ENCODE results near the gene QSOX2.

QSOX2 gene

DNA sequence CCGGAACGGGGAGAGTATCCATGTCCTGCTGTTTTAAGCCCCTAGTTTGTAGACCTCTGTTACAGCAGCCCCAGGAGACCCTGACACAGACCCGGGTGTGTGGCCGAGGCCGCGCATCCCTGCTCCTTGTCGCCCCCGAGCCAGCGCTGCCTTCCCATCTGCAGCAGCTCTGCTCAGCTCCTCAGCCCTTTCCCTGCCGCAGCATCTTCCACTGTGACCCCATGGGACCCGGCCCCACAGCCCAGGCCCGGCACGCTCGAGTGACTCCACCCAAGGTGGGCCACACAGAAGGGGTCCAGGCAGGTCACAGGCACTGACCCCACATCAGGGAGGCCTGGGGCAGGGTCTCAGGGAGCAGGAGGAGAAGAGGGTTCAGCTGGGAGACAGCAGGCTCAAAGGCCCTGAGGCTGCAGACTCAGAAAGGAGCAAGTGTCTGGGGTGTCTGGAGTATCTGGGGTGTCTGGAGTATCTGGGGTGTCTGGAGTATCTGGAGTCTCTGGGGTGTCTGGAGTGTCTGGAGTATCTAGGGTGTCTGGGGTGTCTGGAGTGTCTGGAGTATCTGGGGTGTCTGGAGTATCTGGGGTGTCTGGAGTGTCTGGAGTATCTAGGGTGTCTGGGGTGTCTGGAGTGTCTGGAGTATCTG, 71.8 kb downstream of the QSOX2 start:
- DNase-seq (ENCODE audit: low read depth in 2 of 2), result no peak

DNA sequence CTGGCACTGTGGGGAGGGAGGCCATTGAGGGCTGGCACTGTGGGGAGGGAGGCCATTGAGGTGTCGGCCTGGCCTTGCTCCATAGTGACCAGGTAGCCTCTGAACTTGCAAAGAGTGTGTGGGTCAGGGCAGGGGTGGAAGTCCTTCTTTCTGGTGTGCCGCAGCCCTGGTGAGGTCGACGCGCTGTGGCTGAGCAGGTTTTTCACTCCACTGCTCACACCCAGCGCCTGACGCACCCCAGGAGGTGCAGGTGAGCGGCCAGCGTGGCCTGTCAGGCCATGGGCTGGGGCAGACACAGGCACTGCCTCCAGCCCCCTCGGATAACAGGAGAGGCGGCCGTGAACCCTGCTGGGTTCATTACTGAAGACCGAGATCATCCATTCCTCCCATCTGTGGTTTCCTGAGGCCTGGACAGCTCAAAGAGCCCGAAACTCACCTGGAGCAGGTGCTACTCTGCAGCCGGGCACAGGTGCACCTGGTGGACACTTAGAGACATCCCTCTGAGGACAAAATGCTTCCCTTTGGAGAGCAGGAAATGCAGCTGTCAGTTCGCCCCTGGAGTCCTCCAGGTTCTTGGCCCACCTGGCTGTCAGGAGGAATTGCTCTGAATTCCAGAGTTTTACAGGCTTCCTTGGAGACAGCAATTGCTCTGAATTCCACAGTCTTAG, 73.1 kb downstream of the QSOX2 start:
- no peak for DNase-seq (ENCODE audit: low read depth in 2 of 2)

DNA sequence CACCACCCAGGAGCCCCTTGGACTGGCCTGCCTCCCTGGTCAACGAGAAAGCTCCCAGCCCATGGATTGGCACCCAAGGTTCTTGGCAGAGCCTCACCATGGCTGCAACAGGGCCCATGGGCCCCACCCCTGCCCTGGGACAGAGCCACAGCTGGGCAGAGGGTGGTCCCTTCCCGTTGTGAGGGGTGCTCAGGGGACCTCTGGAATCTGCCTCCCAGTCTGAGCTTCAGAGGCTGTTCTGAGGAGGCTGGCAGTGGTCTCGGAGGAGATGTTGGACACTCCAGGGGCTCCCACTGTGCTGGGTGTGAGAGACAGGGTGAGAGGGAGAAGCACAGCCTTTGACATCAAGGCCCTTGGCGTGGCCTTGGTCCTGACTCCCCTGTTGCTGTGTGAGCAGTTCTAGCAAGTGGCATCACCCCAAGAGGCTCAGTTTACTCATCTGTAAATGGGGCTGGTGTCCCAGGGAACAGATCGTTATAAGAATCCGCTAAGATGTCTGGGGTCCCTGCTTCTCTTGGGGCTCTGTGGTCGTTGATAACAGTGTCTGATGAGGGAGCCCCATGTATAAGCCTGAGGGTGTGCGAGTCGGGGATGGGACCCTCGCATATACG, 73.7 kb downstream of the QSOX2 start:
- DNase-seq (ENCODE audit: low read depth in 2 of 2), result no peak

DNA sequence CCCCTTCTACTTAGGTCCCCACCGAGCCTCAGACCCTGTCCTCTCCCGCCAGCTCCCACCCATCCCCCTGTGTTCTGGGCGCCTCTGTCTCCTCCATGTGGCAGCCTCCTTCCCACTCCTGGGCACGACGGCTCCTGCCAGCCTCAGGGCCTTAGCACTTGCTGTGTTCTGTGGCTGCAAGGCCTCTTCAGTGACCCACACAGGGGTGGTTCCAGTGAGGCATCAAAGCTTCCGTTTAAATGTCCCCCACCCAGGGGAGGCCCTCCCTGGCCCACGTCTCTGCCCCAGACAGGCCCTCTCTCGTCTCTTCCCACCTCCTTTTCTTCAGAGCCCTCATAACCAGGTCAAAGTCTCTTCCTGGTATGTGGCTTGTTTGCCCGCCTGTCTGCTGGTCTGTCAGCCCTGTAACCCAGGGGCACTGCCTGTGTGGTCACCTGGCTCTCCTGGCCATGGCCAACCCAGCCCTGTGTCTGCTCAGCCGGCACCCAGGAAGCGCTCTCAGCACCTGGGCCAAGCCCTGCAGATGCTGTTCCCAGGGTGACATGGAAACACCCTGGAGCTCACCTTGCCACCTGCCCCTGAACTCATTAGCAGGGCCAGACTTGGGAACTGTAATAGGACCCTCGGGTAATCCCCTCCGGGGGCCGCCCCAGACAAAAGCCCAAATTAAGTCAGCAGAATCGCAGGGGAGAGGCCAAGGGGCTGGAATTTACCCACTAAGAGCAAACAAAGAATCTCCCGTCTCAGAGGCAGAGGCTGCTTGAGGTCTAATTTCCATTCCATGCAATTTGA, 74.4 kb downstream of the QSOX2 start:
- DNase-seq (ENCODE audit: low read depth in 2 of 2), result no peak

DNA sequence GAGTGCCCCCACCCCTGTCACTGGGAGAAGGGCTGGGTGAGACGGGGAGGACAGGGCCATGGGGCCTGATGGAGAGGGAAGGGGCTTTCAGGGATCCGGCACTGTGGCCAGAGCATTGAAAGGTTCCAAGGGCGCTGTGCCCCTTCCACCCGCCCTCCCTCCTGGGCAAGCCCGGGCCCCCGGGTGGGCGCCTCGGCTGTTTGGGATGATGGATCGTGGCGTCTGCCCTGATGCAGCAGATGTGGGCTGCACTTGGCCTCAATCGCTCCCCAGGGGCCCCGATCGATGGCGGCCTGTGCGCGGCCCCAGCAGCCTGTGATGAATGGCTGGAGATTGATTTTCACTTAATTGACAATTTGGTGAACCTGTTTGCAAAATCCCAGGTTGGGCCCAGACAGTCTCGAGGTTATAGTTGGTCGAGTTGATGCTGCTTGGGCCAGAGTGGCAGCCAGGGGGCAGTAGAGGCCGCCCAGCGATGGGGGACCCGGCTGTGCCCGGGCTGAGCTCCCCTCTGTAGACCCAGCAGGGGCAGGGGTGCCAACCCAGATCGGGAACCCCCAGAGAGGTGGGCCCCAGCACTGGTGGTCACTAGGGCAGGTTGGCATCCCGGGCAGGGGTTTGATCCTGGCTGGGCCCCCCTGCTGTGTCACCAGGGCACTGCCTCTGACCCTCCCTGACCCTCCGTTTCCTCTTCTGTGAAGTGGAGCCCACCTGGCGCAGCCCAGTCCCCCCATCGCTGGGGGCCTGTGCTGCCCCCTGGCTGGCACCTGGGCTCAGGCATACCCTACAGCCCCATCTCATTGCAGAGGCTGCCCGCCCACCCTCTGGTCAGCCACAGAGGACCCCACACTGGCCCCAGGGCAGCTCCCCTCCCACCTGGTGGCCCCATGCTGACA, 75.4 kb downstream of the QSOX2 start:
- peak in 1 of 2 donors; percentile 5 for DNase-seq (ENCODE audit: low read depth in 2 of 2)

DNA sequence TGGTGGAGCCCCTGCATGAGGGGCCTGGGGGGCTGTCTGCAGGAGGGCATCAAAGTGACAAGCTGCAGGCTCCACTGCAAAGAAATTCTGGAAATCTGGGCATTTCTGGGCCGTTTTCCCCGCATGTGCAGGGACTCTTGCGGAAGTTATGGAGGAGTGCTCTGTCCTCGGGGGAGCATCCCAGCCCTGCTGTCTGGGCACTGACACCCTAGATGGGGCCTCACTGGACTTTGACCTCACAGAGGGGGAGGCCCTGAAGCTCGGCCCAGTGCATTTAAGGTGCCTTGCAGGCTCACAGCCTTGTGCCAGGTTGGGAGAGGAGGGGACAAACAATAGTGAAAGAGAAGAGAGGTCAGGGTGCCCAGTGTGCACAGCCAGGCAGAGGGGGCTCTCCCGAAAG, 76.1 kb downstream of the QSOX2 start:
- no peak for DNase-seq (ENCODE audit: low read depth in 2 of 2)

DNA sequence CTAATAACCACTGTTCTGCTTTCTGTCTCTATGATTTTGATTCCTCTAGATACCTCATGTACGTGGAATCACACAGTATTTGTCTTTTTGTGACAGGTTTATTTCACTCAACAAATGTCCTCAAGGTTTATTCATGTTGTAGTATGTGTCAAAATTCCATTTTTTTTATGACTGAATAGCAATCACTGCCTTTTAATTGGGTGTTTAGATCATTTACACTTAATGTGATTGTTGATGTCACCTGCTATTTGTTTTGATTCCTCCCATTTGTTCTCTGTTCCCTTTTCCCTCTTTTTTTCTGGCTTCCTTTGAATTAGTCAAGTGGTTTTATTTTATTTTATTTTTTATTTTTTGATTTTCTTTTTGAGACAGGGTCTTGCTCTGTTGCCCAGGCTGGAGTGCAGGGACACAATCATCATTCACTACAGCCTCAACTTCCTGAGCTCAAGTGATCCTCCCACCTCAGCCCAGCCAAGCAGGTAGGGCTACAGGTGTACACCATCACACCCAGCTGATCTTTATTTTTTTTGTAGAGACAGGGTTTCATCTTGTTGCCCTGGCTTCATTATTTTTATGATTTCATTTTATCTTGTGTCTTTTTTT, 82.3 kb downstream of the QSOX2 start:
- no peak for DNase-seq (ENCODE audit: low read depth in 2 of 2)

GRCh38 chr9:136160995-136161610, 84.5 kb downstream of the QSOX2 start:
- no peak for DNase-seq (ENCODE audit: low read depth in 2 of 2)

DNA sequence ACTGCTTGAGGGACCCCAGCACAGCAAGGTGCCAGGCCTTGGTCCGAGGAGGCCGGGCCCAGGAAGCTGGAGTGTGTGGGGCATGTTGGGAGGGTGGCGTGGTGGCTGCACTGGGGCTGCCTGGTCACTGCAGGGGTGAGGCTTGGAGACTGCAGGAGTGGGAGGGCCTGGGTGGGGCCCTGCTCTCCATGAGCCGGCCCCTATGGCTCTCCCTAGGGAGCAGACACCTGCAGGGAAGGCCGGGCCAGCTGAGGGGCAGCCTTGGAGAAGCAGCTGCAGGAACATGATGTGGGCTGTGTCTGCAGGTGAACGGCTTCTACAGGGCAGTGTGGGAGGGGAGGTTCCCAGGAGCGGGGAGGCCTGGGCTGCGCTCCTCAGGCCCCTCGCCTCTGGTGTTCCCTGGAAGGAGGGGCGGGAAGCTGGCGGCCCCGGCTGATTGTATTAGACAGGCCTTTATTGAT, 85.2 kb downstream of the QSOX2 start:
- DNase-seq (ENCODE audit: low read depth in 2 of 2), result no peak

GRCh38 chr9:136159851-136160250, 85.8 kb downstream of the QSOX2 start:
- DNase-seq (ENCODE audit: low read depth in 2 of 2), result no peak

- no peak for DNase-seq (ENCODE audit: low read depth in 2 of 2)
Observed at GRCh38 chr9:136157477-136158265, 87.9 kb downstream of the QSOX2 start.
